Activated naive CD4-positive, alpha-beta T cell treated with anti-CD3 and anti-CD28 coated beads, Interleukin-2, amount 10 ng/mL, durations not matched to agents 7 days and 5 days (primary cell): Measurements from ENCODE around the gene GYG2.

Experiments used
- CTCF ChIA-PET: fragments of 350-600 bp; sonication (Branson Sonifier 250); formaldehyde crosslinking; loops from one replicate; lab custom pipeline; 2021; ENCODE audit warnings: antibody characterized with exemption; lab: Charles Lee
- DNase-seq: peaks from one replicate; pipeline ENCODE4 v3.0.0-alpha.2; 2020
- H3K27ac Mint-ChIP-seq: one replicate; pipeline ENCODE4 v1.8.0; 2021; ENCODE audit warnings: mild to moderate bottlenecking, moderate library complexity, mixed read lengths
- H3K27me3 Mint-ChIP-seq: one replicate; pipeline ENCODE4 v1.8.0; 2021; ENCODE audit warnings: mild to moderate bottlenecking, mixed read lengths
- H3K36me3 Mint-ChIP-seq: one replicate; pipeline ENCODE4 v1.8.0; 2021; ENCODE audit warnings: mixed read lengths
- H3K4me1 Mint-ChIP-seq: one replicate; pipeline ENCODE4 v1.8.0; 2021; ENCODE audit warnings: mixed read lengths
- H3K4me3 Mint-ChIP-seq: one replicate; pipeline ENCODE4 v1.8.0; 2021; ENCODE audit warnings: mild to moderate bottlenecking, moderate library complexity, mixed read lengths
- H3K9me3 Mint-ChIP-seq: one replicate; pipeline ENCODE4 v1.8.0; 2021; ENCODE audit warnings: mixed read lengths

GYG2 gene

DNA sequence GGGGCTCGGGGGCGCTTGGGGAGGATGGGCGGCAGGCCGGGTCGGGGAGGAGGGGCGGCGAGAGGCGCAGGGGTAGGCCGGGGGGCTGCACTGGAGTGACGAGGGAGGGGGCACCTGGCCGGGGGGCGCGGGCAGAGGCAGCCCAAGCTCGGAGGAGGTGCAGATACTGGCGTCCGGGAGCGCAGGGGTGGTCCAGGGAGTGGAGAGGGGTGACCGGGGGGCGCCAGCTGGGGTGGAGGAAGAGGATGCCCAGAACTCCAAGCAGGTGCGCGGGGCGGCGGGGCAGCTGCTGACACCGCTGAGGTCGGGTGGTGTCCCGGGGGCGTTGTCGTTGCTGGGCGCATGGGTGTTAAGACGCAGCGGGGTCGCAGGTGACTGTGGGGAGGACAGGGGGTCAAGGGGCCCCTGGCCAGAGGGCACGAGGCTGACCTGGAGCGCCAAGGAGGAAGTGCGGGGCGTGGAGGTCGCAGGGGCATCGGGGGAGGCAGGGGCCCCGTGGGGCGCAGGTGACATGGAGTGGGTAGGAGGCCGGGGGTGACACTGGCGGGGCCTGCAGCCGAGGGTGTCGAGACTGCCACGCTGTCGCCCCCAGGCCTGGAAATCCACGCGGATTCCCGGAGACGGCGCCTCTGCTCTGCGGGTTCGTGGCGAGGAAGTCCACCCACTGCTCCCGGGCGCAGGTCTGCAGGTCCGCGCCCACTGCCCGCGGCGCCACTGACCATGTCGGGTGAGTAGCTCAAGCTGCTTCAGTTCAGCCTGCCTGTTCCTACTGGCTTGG lies 928 bp downstream of the GYG2 start:
- no peak overlapping the region for H3K4me3 Mint-ChIP-seq

DNA sequence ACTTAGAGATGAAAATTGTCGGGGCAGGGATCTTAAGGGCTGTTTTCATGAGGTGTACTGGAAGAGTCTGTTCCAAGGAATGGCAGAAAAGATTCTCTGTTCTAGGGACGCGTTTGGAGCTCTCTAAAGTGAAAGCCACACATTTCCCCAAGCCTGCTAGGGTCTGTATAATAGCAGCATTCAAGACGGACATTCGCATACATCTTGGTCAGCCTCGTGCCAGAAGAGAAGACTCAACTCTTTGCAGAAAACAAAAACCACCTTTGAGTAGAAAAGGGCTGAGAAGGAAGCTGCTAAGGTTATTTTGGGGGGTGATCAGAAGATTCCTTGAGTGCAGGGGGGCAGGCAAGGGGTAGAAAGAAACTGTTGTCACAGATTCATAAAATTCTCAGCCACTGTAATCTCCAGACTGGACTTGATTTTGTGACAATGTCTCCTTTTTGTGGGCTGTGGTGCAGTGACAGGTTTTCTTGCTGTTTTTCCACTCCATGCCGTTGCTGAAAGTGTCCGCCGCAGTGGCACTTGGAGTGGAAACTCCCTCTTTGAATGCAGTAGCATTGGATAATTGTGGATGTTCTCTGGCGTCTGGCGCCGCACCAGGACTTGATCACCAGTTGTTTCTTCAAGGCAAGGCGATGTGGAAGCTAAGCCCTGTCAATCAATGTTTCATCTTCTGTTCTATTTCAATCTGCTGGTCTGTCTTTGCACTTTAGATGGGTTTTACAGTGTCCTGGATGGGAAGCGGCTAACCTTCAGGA lies 2.9 kb downstream of the GYG2 start:
- H3K27ac Mint-ChIP-seq, result no peak overlapping the region
- no peak for DNase-seq
- no peaks in the 10 kb centered on the region for H3K36me3 Mint-ChIP-seq
- peaks cover 28% of the 10 kb centered on the region for H3K27me3 Mint-ChIP-seq
- H3K4me1 Mint-ChIP-seq, result no peaks in the 10 kb centered on the region
- peaks cover 3% of the 10 kb centered on the region for H3K9me3 Mint-ChIP-seq
- CTCF ChIA-PET, result no interaction called here
- H3K4me3 Mint-ChIP-seq, result no peak overlapping the region

More for the DNA sequence above, 928 bp downstream of the GYG2 start:
- Mint-ChIP-seq H3K27ac (no peak overlapping the region), H3K4me1 (no peaks in the 10 kb centered on the region), H3K36me3 (no peaks in the 10 kb centered on the region), H3K9me3 (no peaks in the 10 kb centered on the region), H3K27me3 (peaks cover 28% of the 10 kb centered on the region)
- DNase-seq, result no peak
- CTCF ChIA-PET, result no interaction called here

DNA sequence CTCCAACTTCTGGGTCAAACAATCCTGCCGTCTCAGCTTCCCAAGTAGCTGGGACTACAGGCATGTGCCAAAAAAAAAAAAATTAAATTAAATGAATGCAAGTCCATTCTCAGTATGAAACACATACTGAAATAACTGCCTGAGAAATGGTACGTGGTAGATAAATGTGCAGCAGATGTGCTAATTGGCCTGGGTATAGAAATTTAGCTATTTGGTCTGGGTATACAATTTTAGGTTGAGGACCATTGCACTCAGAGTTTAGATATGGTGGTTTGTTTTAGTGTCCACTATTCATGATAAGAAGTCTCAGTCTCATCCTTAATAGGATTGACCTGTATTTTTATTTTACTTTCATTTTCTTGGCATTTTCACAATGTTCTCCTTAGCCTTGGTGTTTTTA lies 9.2 kb downstream of the GYG2 start:
- CTCF ChIA-PET, result interaction anchor here (0.8 kb wide), 1 partner anchor 19 kb away, joined by 4 read pairs; no protein-coding TSS in a partner anchor
- no peak for DNase-seq
- H3K36me3 Mint-ChIP-seq, result no peaks in the 10 kb centered on the region
- no peaks in the 10 kb centered on the region for H3K4me1 Mint-ChIP-seq
- peaks cover 11% of the 10 kb centered on the region for H3K9me3 Mint-ChIP-seq
- H3K27me3 Mint-ChIP-seq, result no peaks in the 10 kb centered on the region
- H3K4me3 Mint-ChIP-seq, result no peak overlapping the region
- no peak overlapping the region for H3K27ac Mint-ChIP-seq

DNA sequence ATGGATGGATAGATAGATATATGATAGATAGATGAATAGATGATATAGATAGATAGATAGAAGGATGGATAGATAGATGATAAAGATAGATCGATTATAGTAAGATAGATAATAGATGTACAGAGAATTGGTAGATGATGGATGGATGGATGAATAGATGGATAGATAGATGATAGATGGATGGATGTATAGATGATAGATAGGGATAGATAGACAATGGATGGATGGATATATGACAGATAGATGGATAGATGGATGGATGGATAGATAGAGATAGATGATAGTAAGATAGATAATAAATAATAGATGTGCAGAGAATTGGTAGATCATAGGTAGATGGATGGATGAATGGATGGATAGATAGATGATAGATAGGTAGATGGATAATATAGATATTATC lies 12.2 kb downstream of the GYG2 start:
- Mint-ChIP-seq H3K4me1 (no peaks in the 10 kb centered on the region), H3K27ac (no peak overlapping the region), H3K36me3 (no peaks in the 10 kb centered on the region), H3K27me3 (no peaks in the 10 kb centered on the region), H3K9me3 (peaks cover 9% of the 10 kb centered on the region), H3K4me3 (no peak overlapping the region)
- DNase-seq, result no peak
- CTCF ChIA-PET, result no interaction called here

GRCh38 chrX:2841537-2841936 lies 12.8 kb downstream of the GYG2 start:
- DNase-seq, result no peak
- Mint-ChIP-seq H3K27ac (no peak overlapping the region), H3K4me3 (no peak overlapping the region), H3K4me1 (no peaks in the 10 kb centered on the region), H3K27me3 (no peaks in the 10 kb centered on the region), H3K9me3 (peaks cover 9% of the 10 kb centered on the region), H3K36me3 (no peaks in the 10 kb centered on the region)
- CTCF ChIA-PET, result no interaction called here

GRCh38 chrX:2846992-2847391 lies 18.3 kb downstream of the GYG2 start:
- CTCF ChIA-PET, result no interaction called here
- Mint-ChIP-seq H3K4me1 (no peaks in the 10 kb centered on the region), H3K9me3 (peaks cover 1% of the 10 kb centered on the region), H3K27me3 (no peaks in the 10 kb centered on the region), H3K4me3 (no peak overlapping the region), H3K36me3 (no peaks in the 10 kb centered on the region), H3K27ac (no peak overlapping the region)
- DNase-seq, result no peak

GRCh38 chrX:2848871-2849301 lies 20.2 kb downstream of the GYG2 start:
- H3K36me3 Mint-ChIP-seq, result no peaks in the 10 kb centered on the region
- H3K4me1 Mint-ChIP-seq, result no peaks in the 10 kb centered on the region
- H3K27ac Mint-ChIP-seq, result no peak overlapping the region
- no peaks in the 10 kb centered on the region for H3K9me3 Mint-ChIP-seq
- H3K27me3 Mint-ChIP-seq, result no peaks in the 10 kb centered on the region
- CTCF ChIA-PET, result no interaction called here
- H3K4me3 Mint-ChIP-seq, result no peak overlapping the region
- no peak for DNase-seq

- Mint-ChIP-seq H3K27me3 (no peaks in the 10 kb centered on the region), H3K27ac (no peak overlapping the region), H3K4me1 (no peaks in the 10 kb centered on the region), H3K4me3 (no peak overlapping the region), H3K9me3 (no peaks in the 10 kb centered on the region), H3K36me3 (no peaks in the 10 kb centered on the region)
- CTCF ChIA-PET, result no interaction called here
- DNase-seq, result no peak
Observed at GRCh38 chrX:2854918-2855317, 26.2 kb downstream of the GYG2 start.

DNA sequence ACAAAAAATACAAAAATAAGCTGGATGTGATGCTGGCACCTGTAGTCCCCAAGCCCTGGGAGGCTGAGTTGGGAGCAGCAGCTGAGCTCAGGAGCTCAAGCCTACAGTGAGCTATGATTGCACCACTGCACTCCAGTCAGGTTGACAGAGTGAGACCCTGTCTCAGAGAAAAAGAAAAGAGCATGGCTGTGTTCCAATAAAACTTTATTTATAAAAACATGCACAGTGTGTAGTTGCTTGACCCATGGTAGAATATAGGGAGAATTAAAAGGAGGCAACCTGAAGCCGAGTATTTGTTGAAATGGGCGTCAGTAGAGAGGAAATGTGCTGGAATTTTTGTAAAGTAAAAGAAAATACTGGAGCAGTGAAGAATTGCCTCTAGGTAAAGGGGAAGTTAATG lies 27.0 kb downstream of the GYG2 start:
- no peak for DNase-seq
- Mint-ChIP-seq H3K9me3 (no peaks in the 10 kb centered on the region), H3K27ac (no peak overlapping the region), H3K36me3 (no peaks in the 10 kb centered on the region), H3K4me1 (no peaks in the 10 kb centered on the region), H3K4me3 (no peak overlapping the region), H3K27me3 (no peaks in the 10 kb centered on the region)
- CTCF ChIA-PET, result no interaction called here

- no peak for DNase-seq
- CTCF ChIA-PET, result no interaction called here
- Mint-ChIP-seq H3K4me3 (no peak overlapping the region), H3K9me3 (no peaks in the 10 kb centered on the region), H3K27me3 (no peaks in the 10 kb centered on the region), H3K36me3 (no peaks in the 10 kb centered on the region), H3K4me1 (no peaks in the 10 kb centered on the region), H3K27ac (no peak overlapping the region)
Observed at GRCh38 chrX:2857566-2857965, 28.8 kb downstream of the GYG2 start.

GRCh38 chrX:2859197-2859797 lies 30.6 kb downstream of the GYG2 start:
- H3K27ac Mint-ChIP-seq, result no peak overlapping the region
- H3K36me3 Mint-ChIP-seq, result no peaks in the 10 kb centered on the region
- CTCF ChIA-PET, result no interaction called here
- no peaks in the 10 kb centered on the region for H3K27me3 Mint-ChIP-seq
- H3K4me1 Mint-ChIP-seq, result no peaks in the 10 kb centered on the region
- no peaks in the 10 kb centered on the region for H3K9me3 Mint-ChIP-seq
- no peak overlapping the region for H3K4me3 Mint-ChIP-seq
- no peak for DNase-seq

- CTCF ChIA-PET, result no interaction called here
- Mint-ChIP-seq H3K36me3 (no peaks in the 10 kb centered on the region), H3K27me3 (no peaks in the 10 kb centered on the region), H3K9me3 (no peaks in the 10 kb centered on the region), H3K4me3 (no peak overlapping the region), H3K27ac (no peak overlapping the region), H3K4me1 (no peaks in the 10 kb centered on the region)
- no peak for DNase-seq
Observed at GRCh38 chrX:2862404-2862803, 33.7 kb downstream of the GYG2 start.

DNA sequence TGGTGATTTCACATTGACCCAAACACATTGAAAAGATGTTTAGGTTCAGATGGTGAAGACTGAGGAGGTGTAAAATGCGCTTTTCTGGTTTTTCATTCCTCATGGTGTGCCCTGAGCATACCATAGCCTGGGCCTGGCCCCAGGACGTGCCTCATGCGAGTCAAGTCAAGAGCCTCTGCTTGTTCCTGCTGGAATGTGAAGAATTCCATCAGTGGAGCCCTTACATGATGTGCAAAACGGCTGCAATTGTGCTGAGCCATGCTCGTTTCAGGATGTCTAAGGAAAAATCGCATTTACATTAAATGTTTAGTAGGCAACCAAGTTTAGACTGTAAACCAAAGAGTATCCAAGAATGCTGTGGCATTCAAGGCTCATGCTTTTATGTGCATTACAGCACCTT lies 34.9 kb downstream of the GYG2 start:
- H3K27me3 Mint-ChIP-seq, result no peaks in the 10 kb centered on the region

GRCh38 chrX:2867206-2867605 lies 38.5 kb downstream of the GYG2 start:
- H3K36me3 Mint-ChIP-seq, result no peaks in the 10 kb centered on the region
- CTCF ChIA-PET, result interaction anchor here (0.6 kb wide), 1 partner anchor 8 kb away, joined by 4 read pairs; no protein-coding TSS in a partner anchor
- no peaks in the 10 kb centered on the region for H3K9me3 Mint-ChIP-seq
- DNase-seq, result no peak
- H3K27me3 Mint-ChIP-seq, result no peaks in the 10 kb centered on the region
- H3K27ac Mint-ChIP-seq, result no peak overlapping the region
- no peaks in the 10 kb centered on the region for H3K4me1 Mint-ChIP-seq
- no peak overlapping the region for H3K4me3 Mint-ChIP-seq

More for the DNA sequence above, 34.9 kb downstream of the GYG2 start:
- Mint-ChIP-seq H3K9me3 (no peaks in the 10 kb centered on the region), H3K4me1 (no peaks in the 10 kb centered on the region), H3K4me3 (no peak overlapping the region), H3K27ac (no peak overlapping the region), H3K36me3 (no peaks in the 10 kb centered on the region)
- no peak for DNase-seq
- CTCF ChIA-PET, result no interaction called here
